Fibroblast of the aortic adventitia (primary cell): ENCODE measurements around the gene ANKFY1. TPM values are rescaled to one million over a fixed set of nuclear protein-coding genes. Genes with fewer than 3 reads are reported as not detected.
"Not testable (repeated sequence)": the region's sequence is repeated elsewhere in the genome, so short reads cannot be mapped to it uniquely, and the experiment has no call there.

Experiments
- DNase-seq: peaks from one replicate; pipeline ENCODE4 v3.0.0-alpha.2; 2010; ENCODE audit warnings: low read depth
- H3K4me3 ChIP-seq: 2 replicates; pipeline ENCODE4 v1.5.1; 2011; ENCODE audit warnings: low read depth, mild to moderate bottlenecking, control low read depth, low read length, moderate library complexity
- CTCF ChIP-seq: IDR thresholded peaks from 2 replicates; pipeline ENCODE4 v1.5.1; 2011; ENCODE audit warnings: mild to moderate bottlenecking, low read length, control low read depth, inconsistent platforms; ENCODE audit not compliant: insufficient read depth
- total RNA-seq: library from RNA; depleted of rRNA; stranded (reverse); fragments of >200 nt; gene quantifications from 2 replicates; pipeline ENCODE4 v1.2.3, GENCODE V29; 2012; ENCODE audit warnings: low replicate concordance

Gene ANKFY1
- total RNA-seq, 1 donor = 55.0 TPM

- no peak for DNase-seq
- no peak overlapping the region for H3K4me3 ChIP-seq
- TF ChIP-seq CTCF = no peak
These were observed 69.0 kb downstream of the ANKFY1 start for GRCh38 chr17:4194796-4195195.

- not testable (repeated sequence) for H3K4me3 ChIP-seq, DNase-seq
These were observed 73.0 kb downstream of the ANKFY1 start for GRCh38 chr17:4190791-4191190.

- H3K4me3 ChIP-seq = no peak overlapping the region
- no peak for TF ChIP-seq CTCF
- no peak for DNase-seq
These were observed 74.5 kb downstream of the ANKFY1 start for GRCh38 chr17:4189280-4189679.

GRCh38 chr17:4188076-4188475 lies 75.7 kb downstream of the ANKFY1 start:
- DNase-seq = no peak
- TF ChIP-seq CTCF = no peak
- H3K4me3 ChIP-seq = no peak overlapping the region

- TF ChIP-seq CTCF = no peak
- no peak for DNase-seq
- no peak overlapping the region for H3K4me3 ChIP-seq
These were observed 76.7 kb downstream of the ANKFY1 start for GRCh38 chr17:4187076-4187475.

GRCh38 chr17:4186357-4186881 lies 77.4 kb downstream of the ANKFY1 start:
- no peak overlapping the region for H3K4me3 ChIP-seq
- DNase-seq = no peak
- TF ChIP-seq CTCF = no peak

GRCh38 chr17:4185656-4186055 lies 78.1 kb downstream of the ANKFY1 start:
- no peak for DNase-seq
- H3K4me3 ChIP-seq = no peak overlapping the region
- no peak for TF ChIP-seq CTCF

- no peak overlapping the region for H3K4me3 ChIP-seq
- no peak for DNase-seq
- no peak for TF ChIP-seq CTCF
These were observed 79.0 kb downstream of the ANKFY1 start for GRCh38 chr17:4184811-4185210.
